Fibroblast of lung (primary cell): ENCODE data around the gene LRRC36. TPM values are rescaled to one million over a fixed set of nuclear protein-coding genes. Genes with fewer than 3 reads are reported as not detected.

Experiments used
- DNase-seq, 2 donors: peaks; one replicate each; pipeline versions ENCODE4 v3.0.0 to v3.0.0-alpha.2; 2010; ENCODE audit warnings: low read depth in 2 of 2
- H2AFZ ChIP-seq: 2 replicates; pipeline ENCODE4 v1.5.1; 2012; ENCODE audit warnings: low read length, control low read depth, inconsistent platforms
- H3K27ac ChIP-seq: 2 replicates; pipeline ENCODE4 v1.5.1; 2011; ENCODE audit warnings: low read length, control low read depth; ENCODE audit not compliant: insufficient read depth
- H3K27me3 ChIP-seq: 2 replicates; pipeline ENCODE4 v1.5.1; 2011; ENCODE audit warnings: mild to moderate bottlenecking, low read length; ENCODE audit not compliant: control insufficient read depth, insufficient read depth
- H3K36me3 ChIP-seq: 2 replicates; pipeline ENCODE4 v1.5.1; 2011; ENCODE audit warnings: low read length; ENCODE audit not compliant: control insufficient read depth, insufficient read depth
- H3K4me1 ChIP-seq: 2 replicates; pipeline ENCODE4 v1.5.1; 2011; ENCODE audit warnings: low read length; ENCODE audit not compliant: control insufficient read depth, insufficient read depth; ENCODE audit errors: extremely low read depth
- H3K4me2 ChIP-seq: 2 replicates; pipeline ENCODE4 v1.5.1; 2011; ENCODE audit warnings: low read length, control low read depth; ENCODE audit not compliant: insufficient read depth; ENCODE audit errors: extremely low read depth
- H3K4me3 ChIP-seq, 4 experiments: fragments of 200-600 bp in 1 of 4; sonication (generic) in 1 of 4; replicated peaks in 1 of 4; 2 replicates each; pipeline ENCODE4 v1.5.1; 2011 to 2016; ENCODE audit warnings: low read length in 4 of 4, low read depth in 3 of 4, mild to moderate bottlenecking in 3 of 4, control low read depth in 2 of 4, inconsistent platforms in 1 of 4, mixed read lengths in 1 of 4; ENCODE audit not compliant: insufficient read depth in 1 of 4; ENCODE audit errors: control extremely low read depth in 1 of 4
- H3K79me2 ChIP-seq: 2 replicates; pipeline ENCODE4 v1.5.1; 2012; ENCODE audit warnings: mild to moderate bottlenecking, low read length, inconsistent platforms; ENCODE audit not compliant: control insufficient read depth, insufficient read depth
- H3K9ac ChIP-seq: 2 replicates; pipeline ENCODE4 v1.5.1; 2011; ENCODE audit warnings: mild to moderate bottlenecking, low read length, control low read depth; ENCODE audit not compliant: insufficient read depth
- H3K9me3 ChIP-seq: 2 replicates; pipeline ENCODE4 v1.5.1; 2012; ENCODE audit warnings: low read depth, low read length; ENCODE audit not compliant: control insufficient read depth, insufficient read depth
- H4K20me1 ChIP-seq: 2 replicates; pipeline ENCODE4 v1.5.1; 2011; ENCODE audit warnings: low read length; ENCODE audit not compliant: control insufficient read depth, insufficient read depth; ENCODE audit errors: extremely low read depth
- CTCF ChIP-seq, 2 donors: IDR thresholded peaks in 1 of 2; conservative IDR thresholded peaks in 1 of 2; 1 replicate in 1 of 2; 2 replicates in 1 of 2; pipeline ENCODE4 v1.5.1; 2011 to 2012; ENCODE audit warnings: low read length in 2 of 2, control low read depth in 1 of 2, inconsistent platforms in 1 of 2, low read depth in 1 of 2, mild to moderate bottlenecking in 1 of 2
- EZH2 ChIP-seq: IDR thresholded peaks from 2 replicates; pipeline ENCODE4 v1.5.1; 2012; ENCODE audit warnings: low read length, control low read depth, mild to moderate bottlenecking; ENCODE audit errors: missing control alignments
- polyA plus RNA-seq, 2 donors: library from polyadenylated mRNA; depleted of rRNA in 1 of 2; stranded (reverse) in 1 of 2; unstranded in 1 of 2; fragments of >200 nt; gene quantifications; 2 replicates each; pipeline ENCODE4 v1.2.1, GENCODE V29; 2011 to 2012; ENCODE audit warnings: missing spikeins in 1 of 2
- total RNA-seq: library from RNA; depleted of rRNA; stranded (reverse); fragments of >200 nt; gene quantifications from 2 replicates; pipeline ENCODE4 v1.2.1, GENCODE V29; 2014

LRRC36 gene
- total and polyA plus RNA-seq, 2 donors (not counting 1 experiment from before 2014, with no cell fraction given), result 0.06 to 0.66 TPM

- H3K4me3 ChIP-seq, result no peak overlapping the region
- H4K20me1 ChIP-seq, result no peaks in the 10 kb centered on the region
- TF ChIP-seq CTCF (conservative IDR thresholded peaks at IDR 0.05 in 1 of 2, IDR thresholded peaks at IDR 0.05 in 1 of 2; ENCODE audit: low read depth in 1 of 2, low read length in 2 of 2) (no peak), EZH2 (no peak)
- H3K9me3 ChIP-seq, result no peaks in the 10 kb centered on the region
- H3K27ac ChIP-seq, result no peak overlapping the region
- no peaks in the 10 kb centered on the region for H3K36me3 ChIP-seq
- no peak overlapping the region for H2AFZ ChIP-seq
- no peaks in the 10 kb centered on the region for H3K79me2 ChIP-seq
- DNase-seq, result no peak
- no peaks in the 10 kb centered on the region for H3K4me1 ChIP-seq
- peaks cover 20% of the 10 kb centered on the region for H3K27me3 ChIP-seq
- no peak overlapping the region for H3K4me2 ChIP-seq
- no peak overlapping the region for H3K9ac ChIP-seq
Observed at GRCh38 chr16:67386861-67387455, 60.3 kb downstream of the LRRC36 start.

- Histone ChIP-seq H2AFZ (no peak overlapping the region), H3K9ac (no peak overlapping the region), H3K27ac (no peak overlapping the region), H3K4me2 (no peak overlapping the region), H3K79me2 (no peaks in the 10 kb centered on the region), H4K20me1 (no peaks in the 10 kb centered on the region), H3K36me3 (no peaks in the 10 kb centered on the region), H3K9me3 (no peaks in the 10 kb centered on the region), H3K27me3 (peaks cover 20% of the 10 kb centered on the region), H3K4me1 (peaks cover under 1% of the 10 kb centered on the region), H3K4me3 (no peak overlapping the region)
- TF ChIP-seq EZH2 (no peak), CTCF (conservative IDR thresholded peaks at IDR 0.05 in 1 of 2, IDR thresholded peaks at IDR 0.05 in 1 of 2; ENCODE audit: low read depth in 1 of 2, low read length in 2 of 2) (no peak)
- no peak for DNase-seq
Observed at GRCh38 chr16:67387479-67388079, 61.0 kb downstream of the LRRC36 start.

- Histone ChIP-seq H3K27me3 (peaks cover 20% of the 10 kb centered on the region), H2AFZ (no peak overlapping the region), H3K4me2 (no peak overlapping the region), H4K20me1 (no peaks in the 10 kb centered on the region), H3K27ac (no peak overlapping the region), H3K4me3 (no peak overlapping the region), H3K4me1 (peaks cover 5% of the 10 kb centered on the region), H3K79me2 (no peaks in the 10 kb centered on the region), H3K9ac (no peak overlapping the region), H3K36me3 (no peaks in the 10 kb centered on the region), H3K9me3 (no peaks in the 10 kb centered on the region)
- DNase-seq, result no peak
- no peak for TF ChIP-seq EZH2
- TF ChIP-seq CTCF (conservative IDR thresholded peaks at IDR 0.05 in 1 of 2, IDR thresholded peaks at IDR 0.05 in 1 of 2; ENCODE audit: low read depth in 1 of 2, low read length in 2 of 2), result no peak
Observed at GRCh38 chr16:67388191-67388590, 61.6 kb downstream of the LRRC36 start.
